ENCODE data around the gene CDK5. TPM values are rescaled to one million over a fixed set of nuclear protein-coding genes. Genes with fewer than 3 reads are reported as not detected.

CDK5 gene
- polyA plus RNA-seq = 1 to 10 TPM; 5.2 to 9.7 TPM

DNA sequence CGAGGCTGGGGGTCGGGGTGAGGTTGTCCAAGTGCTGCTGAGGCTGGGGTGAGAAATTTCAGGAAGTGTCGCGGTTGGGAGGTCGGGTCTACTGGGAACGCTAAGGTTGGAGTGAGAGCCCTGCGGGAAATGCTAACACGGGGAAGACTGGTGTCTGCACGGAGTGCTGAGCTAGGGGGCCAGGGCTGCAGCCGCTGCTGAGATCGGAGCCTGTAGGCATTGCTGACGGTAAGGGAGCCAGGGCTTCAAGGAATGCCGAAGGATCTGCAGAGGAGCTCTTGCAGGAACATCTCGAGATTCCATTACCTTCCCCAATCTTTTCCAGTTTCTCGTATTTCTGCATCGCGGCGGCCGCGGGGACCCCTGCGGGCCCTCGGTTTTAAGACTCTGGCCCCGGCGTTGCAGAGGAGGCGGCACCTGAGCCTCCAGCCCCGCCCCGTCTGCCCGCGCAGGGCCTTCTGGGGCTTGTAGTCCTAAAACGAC is at the start of gene CDK5:
Gene CDK5 (minus strand): TSS at position 392 of the 483 bp plus-strand sequence. CDS start 49 bp downstream, at position 343.
- Histone ChIP-seq H3K36me3 (ENCODE audit: control insufficient read depth in 2 of 2, insufficient read depth in 2 of 2, low read length in 1 of 2) (peaks cover 0 to 10% of the 10 kb centered on the region in 2 donors), H3K4me1 (ENCODE audit: control insufficient read depth in 2 of 2, insufficient read depth in 2 of 2, low read length in 1 of 2) (peaks cover 16 to 25% of the 10 kb centered on the region in 2 donors), H3K4me3 (ENCODE audit: low read depth in 1 of 2, low read length in 2 of 2) (peak within 1 kb of the TSS; percentile 72 to 84), H3K27me3 (ENCODE audit: control insufficient read depth in 1 of 2, insufficient read depth in 2 of 2, low read length in 2 of 2) (no peaks in the 10 kb centered on the region), H3K9me3 (ENCODE audit: control insufficient read depth in 2 of 2, insufficient read depth in 1 of 2, low read depth in 1 of 2, low read length in 1 of 2) (no peaks in the 10 kb centered on the region), H3K27ac (ENCODE audit: low read depth in 2 of 2, low read length in 1 of 2) (peak within 1 kb of the TSS; percentile 96 to 99)
- WGBS, 2 donors = 0 to 1% methylated on average over 30 of the region's 30 CpGs

DNA sequence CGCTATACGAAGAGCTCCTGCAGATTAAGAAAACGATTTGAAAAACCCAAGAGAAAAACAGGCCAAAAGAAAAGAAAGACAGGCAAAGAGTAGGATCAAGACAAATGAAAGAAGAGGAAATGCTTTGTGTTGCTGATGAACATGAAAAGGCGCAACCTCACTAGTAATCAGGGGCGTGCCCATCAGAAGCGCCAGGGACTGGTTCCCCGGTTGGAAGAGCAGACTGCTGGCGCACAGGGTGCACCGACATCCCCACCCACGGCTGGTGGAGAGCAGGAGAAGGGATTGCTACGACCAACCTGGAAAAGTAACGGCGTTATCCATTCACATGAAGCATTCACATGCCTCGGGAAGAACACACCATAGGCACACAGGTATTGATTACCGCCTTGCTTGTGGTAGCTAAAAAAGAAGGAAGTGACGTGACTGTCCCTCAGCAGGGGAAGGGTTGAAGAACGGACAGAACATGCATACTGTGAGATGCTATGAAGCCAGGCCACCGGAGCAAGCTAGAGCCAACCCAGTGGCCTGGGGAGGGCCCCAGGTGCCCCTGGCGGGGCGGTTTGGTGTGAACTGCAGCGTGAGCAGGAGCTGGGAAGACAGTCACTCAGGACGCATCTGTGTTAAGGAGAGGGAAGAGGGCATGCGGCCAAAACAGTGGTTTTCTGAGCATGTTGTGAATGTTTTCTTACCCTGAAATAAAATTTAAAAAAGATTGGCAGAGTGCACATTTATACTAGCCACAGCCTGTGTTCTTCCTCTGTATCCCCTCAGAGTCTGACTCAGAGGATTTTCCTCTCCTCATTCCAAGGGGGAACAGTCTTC is 46.9 kb upstream of the CDK5 start:
- Histone ChIP-seq H3K27ac (ENCODE audit: low read depth in 2 of 2, low read length in 1 of 2) (no peak overlapping the region), H3K27me3 (ENCODE audit: control insufficient read depth in 1 of 2, insufficient read depth in 2 of 2, low read length in 2 of 2) (no peaks in the 10 kb centered on the region), H3K4me1 (ENCODE audit: control insufficient read depth in 2 of 2, insufficient read depth in 2 of 2, low read length in 1 of 2) (peaks cover 0 to 2% of the 10 kb centered on the region in 2 donors), H3K36me3 (ENCODE audit: control insufficient read depth in 2 of 2, insufficient read depth in 2 of 2, low read length in 1 of 2) (peaks cover 0 to 2% of the 10 kb centered on the region in 2 donors), H3K4me3 (ENCODE audit: low read depth in 1 of 2, low read length in 2 of 2) (no peak overlapping the region), H3K9me3 (ENCODE audit: control insufficient read depth in 2 of 2, insufficient read depth in 1 of 2, low read depth in 1 of 2, low read length in 1 of 2) (no peaks in the 10 kb centered on the region)
- 74 to 77% methylated on average over 23 of the region's 23 CpGs for WGBS, 2 donors

DNA sequence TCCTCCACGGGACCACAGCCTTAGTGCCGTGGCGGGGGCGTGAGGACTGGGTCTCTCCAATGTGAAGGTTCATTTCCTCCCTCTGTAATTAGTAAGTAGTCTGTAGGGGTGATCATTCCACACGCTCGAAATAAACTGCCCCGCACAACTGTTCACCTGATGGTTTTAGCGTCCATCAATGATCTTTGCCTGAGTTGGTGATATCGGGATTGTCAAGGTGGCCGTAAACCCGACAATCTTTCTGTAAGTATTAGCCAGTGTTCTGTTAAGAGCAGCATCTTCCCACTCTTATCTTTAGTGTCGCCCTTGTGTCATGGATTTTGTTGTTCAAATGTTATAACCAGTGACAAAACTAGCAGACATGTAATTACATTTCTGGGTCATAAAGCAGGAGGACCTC is 46.3 kb upstream of the CDK5 start:
- H3K4me1 ChIP-seq (ENCODE audit: control insufficient read depth in 2 of 2, insufficient read depth in 2 of 2, low read length in 1 of 2) = peaks cover 0 to 2% of the 10 kb centered on the region in 2 donors
- no peak overlapping the region for H3K27ac ChIP-seq (ENCODE audit: low read depth in 2 of 2, low read length in 1 of 2)
- no peaks in the 10 kb centered on the region for H3K9me3 ChIP-seq (ENCODE audit: control insufficient read depth in 2 of 2, insufficient read depth in 1 of 2, low read depth in 1 of 2, low read length in 1 of 2)
- H3K36me3 ChIP-seq (ENCODE audit: control insufficient read depth in 2 of 2, insufficient read depth in 2 of 2, low read length in 1 of 2) = peaks cover 0 to 2% of the 10 kb centered on the region in 2 donors
- no peaks in the 10 kb centered on the region for H3K27me3 ChIP-seq (ENCODE audit: control insufficient read depth in 1 of 2, insufficient read depth in 2 of 2, low read length in 2 of 2)
- 89 to 91% methylated on average over 12 of the region's 12 CpGs for WGBS, 2 donors
- no peak overlapping the region for H3K4me3 ChIP-seq (ENCODE audit: low read depth in 1 of 2, low read length in 2 of 2)

DNA sequence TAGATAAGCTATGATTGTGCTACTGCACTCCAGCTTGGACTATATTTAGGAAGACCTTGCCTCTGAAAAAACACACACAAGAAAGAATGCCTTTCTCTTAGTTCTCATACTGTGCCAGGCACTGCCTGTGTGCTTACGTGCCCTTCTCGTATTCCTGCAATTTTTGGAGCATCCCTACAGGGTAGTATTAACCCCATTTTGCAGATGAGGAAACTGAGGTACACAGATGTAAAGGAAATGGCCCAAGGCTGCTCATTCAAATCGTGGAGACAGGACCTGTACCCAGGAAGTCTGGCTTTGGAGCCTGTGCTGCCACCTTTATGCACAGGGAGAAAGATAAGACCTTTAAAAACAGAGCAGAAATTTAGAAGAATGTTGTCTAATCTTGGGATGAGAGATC is 45.3 kb upstream of the CDK5 start:
- Histone ChIP-seq H3K27me3 (ENCODE audit: control insufficient read depth in 1 of 2, insufficient read depth in 2 of 2, low read length in 2 of 2) (no peaks in the 10 kb centered on the region), H3K27ac (ENCODE audit: low read depth in 2 of 2, low read length in 1 of 2) (no peak overlapping the region), H3K4me3 (ENCODE audit: low read depth in 1 of 2, low read length in 2 of 2) (no peak overlapping the region), H3K4me1 (ENCODE audit: control insufficient read depth in 2 of 2, insufficient read depth in 2 of 2, low read length in 1 of 2) (peaks cover 0 to 2% of the 10 kb centered on the region in 2 donors), H3K9me3 (ENCODE audit: control insufficient read depth in 2 of 2, insufficient read depth in 1 of 2, low read depth in 1 of 2, low read length in 1 of 2) (no peaks in the 10 kb centered on the region), H3K36me3 (ENCODE audit: control insufficient read depth in 2 of 2, insufficient read depth in 2 of 2, low read length in 1 of 2) (peaks cover 0 to 2% of the 10 kb centered on the region in 2 donors)
- WGBS, 2 donors = 76 to 84% methylated on average over 3 of the region's 3 CpGs

- Histone ChIP-seq H3K9me3 (ENCODE audit: control insufficient read depth in 2 of 2, insufficient read depth in 1 of 2, low read depth in 1 of 2, low read length in 1 of 2) (no peaks in the 10 kb centered on the region), H3K27me3 (ENCODE audit: control insufficient read depth in 1 of 2, insufficient read depth in 2 of 2, low read length in 2 of 2) (no peaks in the 10 kb centered on the region), H3K4me3 (ENCODE audit: low read depth in 1 of 2, low read length in 2 of 2) (no peak overlapping the region), H3K27ac (ENCODE audit: low read depth in 2 of 2, low read length in 1 of 2) (no peak overlapping the region), H3K4me1 (ENCODE audit: control insufficient read depth in 2 of 2, insufficient read depth in 2 of 2, low read length in 1 of 2) (peaks cover 0 to 2% of the 10 kb centered on the region in 2 donors), H3K36me3 (ENCODE audit: control insufficient read depth in 2 of 2, insufficient read depth in 2 of 2, low read length in 1 of 2) (peaks cover 0 to 2% of the 10 kb centered on the region in 2 donors)
- 83 to 86% methylated on average over 24 of the region's 24 CpGs for WGBS, 2 donors
Measured at GRCh38 chr7:151101621-151102396, 44.1 kb upstream of the CDK5 start.

DNA sequence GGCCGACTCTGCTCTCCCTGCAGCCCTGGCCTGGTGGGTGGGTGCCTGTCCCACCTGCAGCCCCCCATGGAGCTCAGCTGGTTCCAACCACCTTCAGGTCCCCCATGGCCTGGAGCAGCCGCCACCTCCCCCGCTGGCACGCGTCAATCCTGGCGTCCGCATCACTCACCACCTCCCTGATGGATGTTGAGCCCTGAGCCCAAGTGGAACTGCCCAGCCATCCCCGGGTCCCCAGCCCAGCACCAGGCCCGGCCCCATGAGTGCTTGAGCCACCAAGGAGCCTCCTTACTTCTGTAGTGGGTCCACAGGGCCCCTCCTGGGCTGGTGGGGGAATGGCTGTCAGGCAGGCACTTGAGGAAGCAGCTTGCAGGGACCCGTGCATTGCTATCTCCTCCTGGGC is 43.2 kb upstream of the CDK5 start:
- H3K36me3 ChIP-seq (ENCODE audit: control insufficient read depth in 2 of 2, insufficient read depth in 2 of 2, low read length in 1 of 2) = peaks cover 0 to 2% of the 10 kb centered on the region in 2 donors
- no peak overlapping the region for H3K27ac ChIP-seq (ENCODE audit: low read depth in 2 of 2, low read length in 1 of 2)
- no peaks in the 10 kb centered on the region for H3K27me3 ChIP-seq (ENCODE audit: control insufficient read depth in 1 of 2, insufficient read depth in 2 of 2, low read length in 2 of 2)
- peaks cover 2% of the 10 kb centered on the region in 2 donors for H3K4me1 ChIP-seq (ENCODE audit: control insufficient read depth in 2 of 2, insufficient read depth in 2 of 2, low read length in 1 of 2)
- H3K9me3 ChIP-seq (ENCODE audit: control insufficient read depth in 2 of 2, insufficient read depth in 1 of 2, low read depth in 1 of 2, low read length in 1 of 2) = no peaks in the 10 kb centered on the region
- 90 to 91% methylated on average over 10 of the region's 10 CpGs for WGBS, 2 donors
- no peak overlapping the region for H3K4me3 ChIP-seq (ENCODE audit: low read depth in 1 of 2, low read length in 2 of 2)

DNA sequence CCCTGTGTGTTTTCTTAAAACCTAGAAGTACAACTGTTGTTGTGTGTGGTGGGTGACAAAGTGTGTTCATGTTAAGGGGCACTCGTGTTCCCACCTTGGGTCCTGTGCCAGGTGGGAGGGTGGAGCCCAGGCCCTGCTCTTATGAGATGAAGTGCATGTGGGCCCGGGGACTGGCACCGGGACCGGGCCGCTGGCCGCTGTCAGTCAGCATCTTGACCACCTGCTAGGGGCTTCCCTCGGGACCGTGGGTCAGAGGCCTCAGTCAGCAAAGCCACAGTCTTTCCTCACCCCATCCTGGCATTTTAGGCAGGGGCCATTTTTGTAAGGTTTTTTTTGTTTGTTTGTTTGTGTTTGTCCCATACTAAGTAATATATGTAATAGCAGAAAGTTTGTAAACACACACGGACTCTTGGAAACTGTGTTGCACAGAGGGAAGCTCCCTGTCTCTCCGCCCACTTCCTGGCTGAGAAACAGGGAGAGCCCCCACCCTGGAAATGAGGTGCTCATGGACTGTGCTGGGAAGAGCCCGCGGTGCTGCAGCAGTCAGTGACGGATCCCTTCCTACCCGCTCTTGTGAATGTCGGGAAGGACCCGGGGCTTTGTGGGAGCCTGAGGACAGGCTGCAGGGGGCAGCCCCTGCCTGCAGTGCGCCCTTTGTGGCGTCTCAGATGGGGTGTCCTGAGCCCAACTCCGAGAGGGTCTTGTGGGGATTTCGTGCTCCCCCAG is 42.0 kb upstream of the CDK5 start:
- Histone ChIP-seq H3K36me3 (ENCODE audit: control insufficient read depth in 2 of 2, insufficient read depth in 2 of 2, low read length in 1 of 2) (peaks cover 0 to 2% of the 10 kb centered on the region in 2 donors), H3K4me3 (ENCODE audit: low read depth in 1 of 2, low read length in 2 of 2) (no peak overlapping the region), H3K27ac (ENCODE audit: low read depth in 2 of 2, low read length in 1 of 2) (no peak overlapping the region), H3K27me3 (ENCODE audit: control insufficient read depth in 1 of 2, insufficient read depth in 2 of 2, low read length in 2 of 2) (no peaks in the 10 kb centered on the region), H3K9me3 (ENCODE audit: control insufficient read depth in 2 of 2, insufficient read depth in 1 of 2, low read depth in 1 of 2, low read length in 1 of 2) (no peaks in the 10 kb centered on the region), H3K4me1 (ENCODE audit: control insufficient read depth in 2 of 2, insufficient read depth in 2 of 2, low read length in 1 of 2) (peaks cover 2 to 5% of the 10 kb centered on the region in 2 donors)
- WGBS, 2 donors = 71 to 76% methylated on average over 20 of the region's 20 CpGs

DNA sequence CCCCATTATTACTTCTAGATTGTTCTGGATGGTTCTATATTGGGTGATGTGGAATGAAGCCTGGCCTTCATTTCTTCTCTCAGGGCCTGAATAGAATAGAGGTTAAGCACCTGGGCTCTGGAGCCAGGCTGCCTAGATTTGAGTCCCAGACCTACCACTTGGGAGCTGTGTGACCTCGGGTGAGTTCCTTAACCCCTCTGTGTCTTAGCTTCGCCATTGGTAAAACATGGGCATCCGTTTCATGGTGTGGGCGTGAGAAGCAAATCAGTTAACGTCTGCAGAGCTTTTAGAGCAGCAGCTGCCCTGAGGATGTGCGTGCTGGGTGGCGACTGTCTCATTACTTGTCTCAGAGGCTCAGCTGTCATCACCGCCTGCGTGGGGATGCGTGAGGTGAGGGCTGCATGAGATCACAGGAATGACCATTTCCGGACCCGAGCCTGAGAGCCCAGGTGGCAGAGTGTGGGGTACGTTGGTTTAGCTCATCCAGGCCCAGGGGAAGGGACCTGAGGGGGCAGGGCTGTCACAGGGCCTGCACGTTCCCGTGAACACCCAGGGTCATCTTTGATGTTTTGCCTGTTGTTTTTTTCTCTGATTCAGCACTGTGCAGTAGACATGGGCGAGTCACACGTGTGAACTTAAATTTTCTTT is 38.3 kb upstream of the CDK5 start:
- Histone ChIP-seq H3K36me3 (ENCODE audit: control insufficient read depth in 2 of 2, insufficient read depth in 2 of 2, low read length in 1 of 2) (no peaks in the 10 kb centered on the region), H3K9me3 (ENCODE audit: control insufficient read depth in 2 of 2, insufficient read depth in 1 of 2, low read depth in 1 of 2, low read length in 1 of 2) (no peaks in the 10 kb centered on the region), H3K27me3 (ENCODE audit: control insufficient read depth in 1 of 2, insufficient read depth in 2 of 2, low read length in 2 of 2) (no peaks in the 10 kb centered on the region), H3K27ac (ENCODE audit: low read depth in 2 of 2, low read length in 1 of 2) (no peak overlapping the region), H3K4me3 (ENCODE audit: low read depth in 1 of 2, low read length in 2 of 2) (no peak overlapping the region), H3K4me1 (ENCODE audit: control insufficient read depth in 2 of 2, insufficient read depth in 2 of 2, low read length in 1 of 2) (peaks cover 4 to 5% of the 10 kb centered on the region in 2 donors)
- 80 to 82% methylated on average over 17 of the region's 17 CpGs for WGBS, 2 donors

All from esophagus (tissue), 2 donors.